Stimulated activated naive CD8-positive, alpha-beta T cell treated with anti-CD3 and anti-CD28 coated beads, Interleukin-15, amount 100 ng/mL, for 72 hours (primary cell): ENCODE results near the gene FOXP4.

Experiments used
- ATAC-seq: fragments of 150-1000 bp; cut with Tn5 transposase; 2 replicates; pipeline ENCODE4 v1.10.0; 2021; ENCODE audit warnings: mild to moderate bottlenecking, moderate library complexity
- DNase-seq, 2 donors: peaks; one replicate each; pipeline ENCODE4 v3.0.0; 2021 to 2022
- H3K27ac Mint-ChIP-seq, 2 donors: one replicate each; pipeline ENCODE4 v1.8.0; 2022; ENCODE audit warnings: mild to moderate bottlenecking in 2 of 2, mixed read lengths in 2 of 2, moderate library complexity in 2 of 2
- H3K27me3 Mint-ChIP-seq: one replicate; pipeline ENCODE4 v1.8.0; 2022; ENCODE audit warnings: mixed read lengths
- H3K4me1 Mint-ChIP-seq: one replicate; pipeline ENCODE4 v1.8.0; 2022; ENCODE audit warnings: mild to moderate bottlenecking, mixed read lengths
- H3K4me3 Mint-ChIP-seq, 2 donors: one replicate each; pipeline ENCODE4 v1.8.0; 2022; ENCODE audit warnings: mild to moderate bottlenecking in 2 of 2, mixed read lengths in 2 of 2, moderate library complexity in 1 of 2
- H3K9me3 Mint-ChIP-seq, 2 donors: one replicate each; pipeline ENCODE4 v1.8.0; 2022; ENCODE audit warnings: mixed read lengths in 2 of 2

The FOXP4 gene

DNA sequence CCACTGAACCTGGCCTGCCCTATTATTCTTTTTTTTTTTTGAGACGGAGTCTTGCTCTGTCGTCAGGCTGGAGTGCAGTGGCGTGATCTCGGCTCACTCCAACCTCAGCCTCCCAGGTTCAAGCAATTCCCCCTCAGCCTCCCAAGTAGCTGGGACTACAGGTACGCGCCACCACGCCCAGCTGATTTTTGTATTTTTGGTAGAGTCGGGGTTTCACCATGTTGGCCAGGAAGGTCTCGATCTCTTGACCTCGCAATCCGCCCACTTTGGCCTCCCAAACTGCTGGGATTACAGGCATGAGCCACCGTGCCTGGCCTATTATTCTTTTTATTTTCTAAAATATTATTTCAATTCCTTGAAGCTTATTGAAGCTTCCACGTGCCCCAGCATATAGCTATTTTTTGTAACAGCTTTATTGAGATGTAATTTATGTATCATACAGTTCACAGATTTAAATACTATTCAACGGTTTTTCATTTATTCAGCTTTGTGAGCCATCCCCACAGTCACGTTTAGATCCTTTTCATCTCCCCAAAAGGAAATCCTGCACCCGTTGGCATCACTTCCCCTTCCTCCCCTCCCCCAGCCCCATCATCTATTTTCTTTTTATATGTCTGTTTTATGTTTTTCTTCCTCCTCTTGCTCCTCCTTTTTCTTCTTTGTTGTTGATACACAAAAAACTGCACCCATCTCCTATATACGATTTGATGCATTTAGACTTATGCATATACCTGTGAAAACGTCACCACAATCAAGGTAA is 78.6 kb downstream of the FOXP4 start:
- Mint-ChIP-seq H3K4me3 (no peak overlapping the region), H3K4me1 (peaks cover 12% of the 10 kb centered on the region), H3K27me3 (no peaks in the 10 kb centered on the region), H3K9me3 (peaks cover 8 to 12% of the 10 kb centered on the region in 2 donors), H3K27ac (peak overlapping the region in 1 of 2 donors; percentile 79)
- no peak for ATAC-seq
- no peak for DNase-seq

GRCh38 chr6:41625442-41625841 is 79.3 kb downstream of the FOXP4 start:
- Mint-ChIP-seq H3K4me1 (peaks cover 12% of the 10 kb centered on the region), H3K27me3 (no peaks in the 10 kb centered on the region), H3K27ac (peak overlapping the region in 1 of 2 donors; percentile 79), H3K9me3 (peaks cover 8 to 12% of the 10 kb centered on the region in 2 donors), H3K4me3 (no peak overlapping the region)
- DNase-seq = no peak
- no peak for ATAC-seq

- H3K27me3 Mint-ChIP-seq = no peaks in the 10 kb centered on the region
Measured at GRCh38 chr6:41626022-41626421, 79.8 kb downstream of the FOXP4 start.

GRCh38 chr6:41626917-41627316 is 80.7 kb downstream of the FOXP4 start:
- peaks cover 12% of the 10 kb centered on the region for H3K4me1 Mint-ChIP-seq
- no peak for DNase-seq
- peaks cover 0 to under 1% of the 10 kb centered on the region in 2 donors for H3K9me3 Mint-ChIP-seq
- H3K4me3 Mint-ChIP-seq = no peak overlapping the region
- peaks cover 7% of the 10 kb centered on the region for H3K27me3 Mint-ChIP-seq
- no peak for ATAC-seq
- no peak overlapping the region for H3K27ac Mint-ChIP-seq

More at GRCh38 chr6:41626022-41626421, 79.8 kb downstream of the FOXP4 start:
- H3K4me1 Mint-ChIP-seq = peaks cover 12% of the 10 kb centered on the region
- no peak overlapping the region for H3K27ac Mint-ChIP-seq
- ATAC-seq (no peak), DNase-seq (no peak)
- no peak overlapping the region for H3K4me3 Mint-ChIP-seq
- H3K9me3 Mint-ChIP-seq = peaks cover 7 to 10% of the 10 kb centered on the region in 2 donors

DNA sequence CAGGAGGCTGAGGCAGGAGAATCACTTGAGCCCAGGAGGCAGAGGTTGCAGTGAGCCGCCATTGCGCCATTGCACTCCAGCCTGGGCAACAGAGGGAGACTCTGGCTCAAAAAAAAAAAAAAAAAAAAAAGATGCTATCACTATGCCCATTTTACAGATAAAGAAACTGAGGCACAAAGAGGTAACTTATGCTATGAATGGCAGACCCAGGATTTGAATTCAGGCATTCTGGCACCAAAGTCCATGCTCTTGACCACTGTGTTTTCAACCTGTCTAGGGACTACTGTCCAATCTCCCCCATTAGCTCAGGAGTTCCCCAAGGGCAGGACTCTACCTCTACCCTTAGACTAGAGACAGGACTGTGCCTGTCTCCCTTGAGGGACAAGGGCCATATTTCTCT is 82.9 kb downstream of the FOXP4 start:
- Mint-ChIP-seq H3K9me3 (no peaks in the 10 kb centered on the region), H3K27me3 (peaks cover 20% of the 10 kb centered on the region), H3K4me3 (no peak overlapping the region), H3K27ac (no peak overlapping the region), H3K4me1 (peaks cover 12% of the 10 kb centered on the region)
- no peak for DNase-seq
- ATAC-seq = no peak

- Mint-ChIP-seq H3K27ac (no peak overlapping the region), H3K4me1 (peaks cover 9% of the 10 kb centered on the region), H3K9me3 (no peaks in the 10 kb centered on the region), H3K27me3 (peaks cover 29% of the 10 kb centered on the region), H3K4me3 (no peak overlapping the region)
- ATAC-seq (no peak), DNase-seq (no peak)
Measured at GRCh38 chr6:41630069-41630468, 83.9 kb downstream of the FOXP4 start.

- Mint-ChIP-seq H3K27me3 (peaks cover 38% of the 10 kb centered on the region), H3K27ac (no peak overlapping the region), H3K4me1 (peaks cover under 1% of the 10 kb centered on the region), H3K9me3 (no peaks in the 10 kb centered on the region), H3K4me3 (no peak overlapping the region)
- no peak for DNase-seq
- no peak for ATAC-seq
Measured at GRCh38 chr6:41630946-41631345, 84.8 kb downstream of the FOXP4 start.

DNA sequence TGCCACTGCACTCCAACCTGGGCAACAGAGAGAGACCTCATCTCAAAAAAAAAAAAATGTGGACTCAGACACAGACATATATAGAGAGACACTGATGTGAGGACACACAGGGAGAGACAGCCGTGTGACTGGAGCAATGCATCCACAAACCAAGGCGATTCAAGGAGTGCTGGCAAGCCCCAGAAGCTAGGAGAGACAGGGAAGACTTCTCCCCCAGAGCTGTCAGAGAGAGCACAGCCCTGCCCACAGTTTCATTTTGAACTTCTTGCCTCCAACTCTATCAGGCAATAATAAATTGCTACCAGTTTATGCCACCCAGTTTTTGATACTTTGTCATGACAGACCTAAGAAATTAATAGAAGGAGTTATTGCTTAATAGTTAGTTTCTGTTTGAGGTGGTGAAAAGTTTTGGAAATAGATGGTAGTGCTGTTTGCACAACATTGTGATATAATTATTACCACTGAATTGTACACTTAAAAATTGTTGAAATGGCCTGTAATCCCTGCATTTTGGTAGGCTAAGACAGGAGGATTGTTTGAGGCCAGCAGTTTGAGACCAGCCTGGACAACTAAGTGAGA is 87.0 kb downstream of the FOXP4 start:
- H3K4me1 Mint-ChIP-seq = peaks cover 7% of the 10 kb centered on the region
- no peak for ATAC-seq
- DNase-seq = no peak
- no peak overlapping the region for H3K4me3 Mint-ChIP-seq
- H3K27ac Mint-ChIP-seq = no peak overlapping the region
- no peaks in the 10 kb centered on the region for H3K9me3 Mint-ChIP-seq
- peaks cover 58% of the 10 kb centered on the region for H3K27me3 Mint-ChIP-seq

- DNase-seq (no peak), ATAC-seq (no peak)
- no peak overlapping the region for H3K27ac Mint-ChIP-seq
- H3K4me1 Mint-ChIP-seq = peaks cover 16% of the 10 kb centered on the region
- no peaks in the 10 kb centered on the region for H3K9me3 Mint-ChIP-seq
- H3K27me3 Mint-ChIP-seq = peaks cover 73% of the 10 kb centered on the region
- no peak overlapping the region for H3K4me3 Mint-ChIP-seq
Measured at GRCh38 chr6:41634657-41635056, 88.5 kb downstream of the FOXP4 start.

GRCh38 chr6:41635365-41635764 is 89.2 kb downstream of the FOXP4 start:
- Mint-ChIP-seq H3K4me1 (peaks cover 16% of the 10 kb centered on the region), H3K27ac (no peak overlapping the region), H3K27me3 (peaks cover 80% of the 10 kb centered on the region), H3K4me3 (no peak overlapping the region), H3K9me3 (no peaks in the 10 kb centered on the region)
- no peak for DNase-seq
- ATAC-seq = no peak

DNA sequence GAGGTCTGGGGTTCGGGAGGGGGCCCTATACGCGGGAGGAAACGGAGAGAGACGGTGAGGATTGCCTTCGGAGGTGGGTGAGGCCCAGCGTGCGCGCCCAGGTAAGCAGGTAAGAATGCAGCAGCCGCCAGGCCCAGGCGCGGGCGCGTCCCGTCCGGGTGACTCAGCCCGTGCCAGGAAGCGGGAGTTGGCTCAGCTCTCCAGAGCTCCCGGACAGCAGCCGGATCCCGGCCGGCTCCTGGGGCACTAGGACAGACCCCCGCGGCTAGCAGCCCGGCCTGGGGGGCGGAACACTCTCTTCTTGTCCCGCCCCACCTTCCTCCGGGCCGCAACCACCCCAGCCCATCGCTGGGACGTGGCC is 90.6 kb downstream of the FOXP4 start:
- Mint-ChIP-seq H3K4me1 (peaks cover 16% of the 10 kb centered on the region), H3K27ac (no peak overlapping the region), H3K9me3 (no peaks in the 10 kb centered on the region), H3K27me3 (peaks cover 89% of the 10 kb centered on the region), H3K4me3 (no peak overlapping the region)
- ATAC-seq (no peak), DNase-seq (no peak)

GRCh38 chr6:41637194-41638001 is 91.2 kb downstream of the FOXP4 start:
- ATAC-seq = no peak
- Mint-ChIP-seq H3K9me3 (no peaks in the 10 kb centered on the region), H3K27me3 (peaks cover 88% of the 10 kb centered on the region), H3K4me1 (peaks cover 16% of the 10 kb centered on the region), H3K4me3 (peak overlapping the region; percentile 72 to 73), H3K27ac (no peak overlapping the region)
- DNase-seq = no peak

DNA sequence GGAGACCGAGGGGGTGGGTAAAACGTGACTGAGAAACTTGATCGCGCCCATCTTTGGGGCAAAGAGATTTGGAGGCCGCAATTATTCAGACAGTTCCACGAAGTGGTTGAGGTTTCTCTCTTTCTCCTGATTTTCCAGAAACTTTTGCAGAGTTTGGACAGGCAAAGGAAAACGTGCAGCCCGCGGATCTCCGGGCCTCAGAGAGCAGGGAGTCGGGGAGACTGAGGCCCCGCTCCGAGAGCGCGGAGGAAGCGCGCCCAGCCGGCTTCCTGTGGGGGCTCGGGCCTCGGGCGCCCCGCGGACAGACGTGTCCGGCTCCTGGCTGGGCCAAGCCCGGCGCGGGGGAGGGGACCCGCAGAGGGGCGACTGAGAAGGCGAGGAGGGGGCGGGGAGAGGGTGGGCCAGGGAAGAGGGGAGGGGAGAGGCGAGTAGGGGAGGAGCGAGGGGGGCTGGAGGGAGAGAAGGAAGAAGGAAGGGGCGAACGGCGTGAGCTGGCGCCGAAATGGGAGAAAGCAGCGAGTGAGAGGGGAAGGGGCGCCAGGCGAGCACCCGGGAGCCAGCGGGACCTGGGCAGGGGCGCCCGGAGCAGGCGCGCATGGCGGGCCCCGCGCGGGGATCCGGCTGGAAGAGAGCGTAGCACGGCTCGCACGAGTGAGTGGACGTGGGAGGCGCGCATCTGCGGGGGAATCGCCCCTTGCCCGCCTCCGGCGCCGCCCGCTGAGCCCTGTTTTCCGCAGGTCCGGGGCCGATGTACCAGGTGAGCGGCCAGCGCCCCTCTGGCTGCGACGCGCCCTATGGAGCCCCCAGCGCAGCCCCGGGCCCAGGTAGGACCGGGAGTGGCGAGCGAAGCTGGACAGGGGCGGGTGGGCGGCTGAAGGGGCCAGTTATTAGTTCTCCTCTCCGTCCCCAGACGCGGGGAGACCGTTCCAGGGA is 92.1 kb downstream of the FOXP4 start, which contains the start of gene MDFI:
Gene MDFI, plus strand, starts transcription at position 467 of the 933 bp plus-strand sequence. Its CDS starts 282 bp downstream, at position 749.
- ATAC-seq = peak; percentile 18
- Mint-ChIP-seq H3K4me3 (peak within 1 kb of the TSS; percentile 72 to 73), H3K9me3 (no peaks in the 10 kb centered on the region), H3K4me1 (peaks cover 16% of the 10 kb centered on the region), H3K27ac (no peak within 1 kb of the TSS), H3K27me3 (peaks cover 90% of the 10 kb centered on the region)
- no peak for DNase-seq

DNA sequence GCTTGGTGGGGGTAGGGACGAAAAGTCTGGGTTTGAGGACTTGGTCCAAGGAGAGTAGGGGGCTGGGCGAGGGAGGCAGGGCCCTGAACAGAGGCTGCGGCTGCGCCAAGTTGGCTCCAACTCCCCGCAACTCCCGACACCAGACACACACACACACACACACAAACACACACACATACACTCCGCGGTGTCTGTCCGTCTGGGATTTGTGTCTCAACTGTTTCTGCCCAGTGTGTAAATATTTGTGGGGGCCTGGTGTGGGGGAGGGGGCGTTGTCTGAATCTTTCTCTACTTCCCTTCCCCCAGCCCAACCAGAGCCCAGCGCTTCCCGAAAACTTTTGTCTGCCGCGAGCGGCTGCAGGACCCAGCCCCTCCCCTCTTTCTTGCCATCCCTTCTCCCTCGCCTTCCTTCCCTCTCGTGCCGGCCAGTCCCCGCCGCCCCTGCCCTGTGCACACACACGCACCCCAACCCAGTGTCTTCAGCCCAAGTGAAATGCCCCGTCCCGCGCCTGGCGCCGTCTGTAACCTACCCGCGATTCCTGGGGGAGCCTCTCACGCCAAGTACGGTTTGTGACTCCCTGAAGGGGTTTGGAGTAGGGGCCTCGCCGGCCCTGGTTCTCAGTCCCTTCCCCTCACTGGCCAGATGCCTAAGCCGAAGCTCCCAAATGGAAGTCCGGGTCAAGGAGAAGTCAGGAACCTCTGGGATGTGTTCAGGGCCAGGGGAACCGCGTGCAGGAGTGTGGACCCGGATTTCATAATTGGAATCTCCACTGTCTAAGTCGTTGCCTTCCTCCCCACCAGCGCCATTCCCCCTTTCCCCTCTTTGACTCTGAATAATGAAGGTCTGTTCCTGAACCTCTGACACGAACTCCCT is 93.0 kb downstream of the FOXP4 start:
- peaks cover 90% of the 10 kb centered on the region for H3K27me3 Mint-ChIP-seq
- no peak overlapping the region for H3K27ac Mint-ChIP-seq
- ATAC-seq (no peak), DNase-seq (no peak)
- peak overlapping the region in 1 of 2 donors; percentile 33 for H3K4me3 Mint-ChIP-seq
- H3K4me1 Mint-ChIP-seq = peaks cover 16% of the 10 kb centered on the region
- no peaks in the 10 kb centered on the region for H3K9me3 Mint-ChIP-seq
